GM12878 (cell line): ENCODE data around the gene FAM53B.

Experiments used
- E4F1 ChIP-seq: fragments of 450-650 bp; IDR thresholded peaks from 2 replicates; pipeline ENCODE4 v1.6.1; 2018; ENCODE audit warnings: borderline replicate concordance, mild to moderate bottlenecking; ENCODE audit not compliant: partially characterized antibody
- EP300 ChIP-seq, 2 experiments: fragments of 150-350 bp in 1 of 2; IDR thresholded peaks; 2 replicates each; pipeline ENCODE4 v1.6.1; 2011 to 2012; ENCODE audit warnings: low read depth in 2 of 2, low read length in 2 of 2, borderline replicate concordance in 1 of 2, improper control_type of control experiment in 1 of 2, inconsistent platforms in 1 of 2; ENCODE audit not compliant: control insufficient read depth in 1 of 2
- HCFC1 ChIP-seq: fragments of 150-350 bp; IDR thresholded peaks from 2 replicates; pipeline ENCODE4 v1.6.1; 2014; ENCODE audit warnings: low read length
- TF ChIP-seq, protein P1 (sequence below), 3 experiments: IDR thresholded peaks in 2 of 3; conservative IDR thresholded peaks in 1 of 3; 2 replicates each; pipeline ENCODE4 v1.5.1; 2011; ENCODE audit warnings: low read depth in 3 of 3, low read length in 3 of 3, mild to moderate bottlenecking in 3 of 3, control low read depth in 2 of 3, moderate library complexity in 2 of 3, inconsistent platforms in 1 of 3, mixed read lengths in 1 of 3; ENCODE audit not compliant: control insufficient read depth in 2 of 3, insufficient read depth in 1 of 3; ENCODE audit errors: extremely low read depth in 1 of 3

DNA sequence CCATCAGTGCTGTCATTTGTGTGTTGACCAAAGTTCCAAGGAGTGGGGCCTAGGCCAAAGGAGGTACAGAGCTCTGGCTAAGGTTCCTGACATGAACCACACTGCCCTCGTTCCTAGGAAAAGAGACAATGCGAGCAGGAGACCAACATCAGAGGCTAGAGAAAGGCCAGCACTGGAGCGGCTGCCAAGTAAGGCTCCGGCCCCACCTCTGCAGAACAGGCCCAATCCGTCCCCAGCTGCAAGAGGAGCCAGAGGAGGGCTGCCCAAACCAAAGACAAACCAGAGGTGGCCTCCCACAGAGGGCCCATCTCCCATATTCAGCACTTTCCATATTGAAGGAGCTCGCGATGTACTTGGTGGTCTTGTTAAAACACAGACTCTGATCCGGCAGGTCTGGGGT lies 81.0 kb downstream of the FAM53B start:
- TF ChIP-seq EP300 (IDR thresholded peaks at IDR 0.05; ENCODE audit: borderline replicate concordance in 1 of 2, control insufficient read depth in 1 of 2, low read depth in 2 of 2, low read length in 2 of 2) (no peak), HCFC1 (no peak), E4F1 (no peak)
- TF ChIP-seq, protein P1, sequence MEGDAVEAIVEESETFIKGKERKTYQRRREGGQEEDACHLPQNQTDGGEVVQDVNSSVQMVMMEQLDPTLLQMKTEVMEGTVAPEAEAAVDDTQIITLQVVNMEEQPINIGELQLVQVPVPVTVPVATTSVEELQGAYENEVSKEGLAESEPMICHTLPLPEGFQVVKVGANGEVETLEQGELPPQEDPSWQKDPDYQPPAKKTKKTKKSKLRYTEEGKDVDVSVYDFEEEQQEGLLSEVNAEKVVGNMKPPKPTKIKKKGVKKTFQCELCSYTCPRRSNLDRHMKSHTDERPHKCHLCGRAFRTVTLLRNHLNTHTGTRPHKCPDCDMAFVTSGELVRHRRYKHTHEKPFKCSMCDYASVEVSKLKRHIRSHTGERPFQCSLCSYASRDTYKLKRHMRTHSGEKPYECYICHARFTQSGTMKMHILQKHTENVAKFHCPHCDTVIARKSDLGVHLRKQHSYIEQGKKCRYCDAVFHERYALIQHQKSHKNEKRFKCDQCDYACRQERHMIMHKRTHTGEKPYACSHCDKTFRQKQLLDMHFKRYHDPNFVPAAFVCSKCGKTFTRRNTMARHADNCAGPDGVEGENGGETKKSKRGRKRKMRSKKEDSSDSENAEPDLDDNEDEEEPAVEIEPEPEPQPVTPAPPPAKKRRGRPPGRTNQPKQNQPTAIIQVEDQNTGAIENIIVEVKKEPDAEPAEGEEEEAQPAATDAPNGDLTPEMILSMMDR (IDR thresholded peaks at IDR 0.05 in 2 of 3, conservative IDR thresholded peaks at IDR 0.05 in 1 of 3; ENCODE audit: control insufficient read depth in 2 of 3, extremely low read depth in 1 of 3, insufficient read depth in 1 of 3, low read depth in 3 of 3, low read length in 3 of 3): no peak
